Astrocyte (in vitro differentiated cells and primary cell): ENCODE data around the gene CCNL1.

Experiments
- CTCF ChIP-seq: IDR thresholded peaks from 2 replicates; pipeline ENCODE4 v1.5.1; 2011; ENCODE audit warnings: low read depth, mild to moderate bottlenecking, inconsistent platforms, low read length, moderate library complexity; ENCODE audit not compliant: insufficient read depth
- EZH2 ChIP-seq: IDR thresholded peaks from 2 replicates; pipeline ENCODE4 v1.6.1; 2012; ENCODE audit warnings: mild to moderate bottlenecking, low read length, inconsistent platforms; ENCODE audit not compliant: insufficient read depth

GRCh38 chr3:157103860-157104259, 56.1 kb downstream of the CCNL1 start:
- TF ChIP-seq EZH2 = no peak
- no peak for TF ChIP-seq CTCF
